Astrocyte (in vitro differentiated cells and primary cell): ENCODE data around the gene TOMM70.

Source experiments
- EZH2 ChIP-seq: IDR thresholded peaks from 2 replicates; pipeline ENCODE4 v1.6.1; 2012; ENCODE audit warnings: mild to moderate bottlenecking, low read length, inconsistent platforms; ENCODE audit not compliant: insufficient read depth
- TF ChIP-seq, protein P1 (sequence below): IDR thresholded peaks from 2 replicates; pipeline ENCODE4 v1.5.1; 2011; ENCODE audit warnings: low read depth, mild to moderate bottlenecking, inconsistent platforms, low read length, moderate library complexity; ENCODE audit not compliant: insufficient read depth

DNA sequence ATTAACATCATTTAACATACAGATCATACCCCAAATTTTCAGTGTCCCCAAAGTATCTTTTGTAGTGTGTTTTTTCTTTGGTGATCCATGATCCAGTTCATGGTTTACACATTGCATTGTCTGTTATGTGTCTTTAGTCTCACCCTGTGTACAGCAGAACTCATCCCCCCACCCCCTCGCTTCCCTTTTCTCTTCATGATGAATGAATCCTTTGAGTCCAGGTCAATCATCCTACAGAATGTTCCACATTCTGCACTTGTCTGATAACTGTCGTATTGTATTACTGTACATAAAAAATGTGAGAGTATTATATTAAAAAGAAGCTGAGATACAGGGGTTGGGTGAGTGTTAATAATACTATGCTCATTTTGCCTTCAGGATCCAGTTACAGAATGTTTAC is 80.9 kb downstream of the TOMM70 start:
- TF ChIP-seq, protein P1, sequence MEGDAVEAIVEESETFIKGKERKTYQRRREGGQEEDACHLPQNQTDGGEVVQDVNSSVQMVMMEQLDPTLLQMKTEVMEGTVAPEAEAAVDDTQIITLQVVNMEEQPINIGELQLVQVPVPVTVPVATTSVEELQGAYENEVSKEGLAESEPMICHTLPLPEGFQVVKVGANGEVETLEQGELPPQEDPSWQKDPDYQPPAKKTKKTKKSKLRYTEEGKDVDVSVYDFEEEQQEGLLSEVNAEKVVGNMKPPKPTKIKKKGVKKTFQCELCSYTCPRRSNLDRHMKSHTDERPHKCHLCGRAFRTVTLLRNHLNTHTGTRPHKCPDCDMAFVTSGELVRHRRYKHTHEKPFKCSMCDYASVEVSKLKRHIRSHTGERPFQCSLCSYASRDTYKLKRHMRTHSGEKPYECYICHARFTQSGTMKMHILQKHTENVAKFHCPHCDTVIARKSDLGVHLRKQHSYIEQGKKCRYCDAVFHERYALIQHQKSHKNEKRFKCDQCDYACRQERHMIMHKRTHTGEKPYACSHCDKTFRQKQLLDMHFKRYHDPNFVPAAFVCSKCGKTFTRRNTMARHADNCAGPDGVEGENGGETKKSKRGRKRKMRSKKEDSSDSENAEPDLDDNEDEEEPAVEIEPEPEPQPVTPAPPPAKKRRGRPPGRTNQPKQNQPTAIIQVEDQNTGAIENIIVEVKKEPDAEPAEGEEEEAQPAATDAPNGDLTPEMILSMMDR = no peak
- no peak for TF ChIP-seq EZH2
